Large intestine (tissue), 3 donors: ENCODE measurements around the gene AKAP13. TPM values are rescaled to one million over a fixed set of nuclear protein-coding genes. Genes with fewer than 3 reads are reported as not detected.
"Not testable (repeated sequence)": the region's sequence is repeated elsewhere in the genome, so short reads cannot be mapped to it uniquely, and the experiment has no call there.

ENCODE experiments used
- DNase-seq, 2 donors: peaks; one replicate each; pipeline versions ENCODE4 v3.0.0 to v3.0.0-alpha.2; 2013
- H3K27ac ChIP-seq: one replicate; pipeline ENCODE4 v1.5.1; 2013; ENCODE audit warnings: low read length
- H3K27me3 ChIP-seq: 2 replicates; pipeline ENCODE4 v1.6.1; 2013; ENCODE audit warnings: low read length; ENCODE audit not compliant: control insufficient read depth, insufficient read depth
- H3K36me3 ChIP-seq: 2 replicates; pipeline ENCODE4 v1.6.1; 2013; ENCODE audit warnings: low read length; ENCODE audit not compliant: control insufficient read depth, insufficient read depth
- H3K4me1 ChIP-seq: one replicate; pipeline ENCODE4 v1.6.1; 2013; ENCODE audit warnings: low read length; ENCODE audit not compliant: control insufficient read depth, insufficient read depth
- H3K4me3 ChIP-seq: one replicate; pipeline ENCODE4 v1.5.1; 2013; ENCODE audit warnings: low read length
- H3K9me3 ChIP-seq: one replicate; pipeline ENCODE4 v1.6.1; 2013; ENCODE audit warnings: mild to moderate bottlenecking, low read depth, low read length, moderate library complexity; ENCODE audit not compliant: control insufficient read depth
- WGBS: methylation state at CpG from one replicate; pipeline ENCODE4 v1.1.5; 2013; ENCODE audit warnings: low lambda C conversion rate; ENCODE audit not compliant: insufficient coverage; 5-methylcytosine and 5-hydroxymethylcytosine counted together
- polyA plus RNA-seq: library from polyadenylated mRNA; unstranded; fragments of 120-200 nt; gene quantifications from one replicate; pipeline ENCODE4 v1.2.1, GENCODE V29; 2013

AKAP13 gene
- polyA plus RNA-seq, 1 donor = 68.9 TPM

DNA sequence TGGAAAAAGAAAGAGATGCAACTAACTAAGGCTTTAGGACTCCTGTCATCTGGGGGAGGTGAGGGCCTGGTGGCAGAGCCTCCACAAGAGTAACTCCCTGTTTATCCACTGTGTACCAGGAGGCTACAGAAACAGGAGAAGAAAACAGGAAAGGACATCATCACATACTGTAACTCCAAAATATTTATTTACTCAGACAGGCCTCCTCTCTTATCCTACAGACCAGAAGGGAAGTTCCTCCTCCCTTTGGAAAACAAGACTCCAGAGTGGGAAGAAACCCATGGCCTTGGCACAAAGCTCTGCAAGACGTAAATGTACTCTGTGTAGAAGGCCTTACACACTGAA is 40.1 kb upstream of the AKAP13 start:
- Histone ChIP-seq H3K4me3 (no peak overlapping the region), H3K9me3 (no peaks in the 10 kb centered on the region), H3K27ac (no peak overlapping the region), H3K36me3 (no peaks in the 10 kb centered on the region), H3K27me3 (no peaks in the 10 kb centered on the region), H3K4me1 (peaks cover 18% of the 10 kb centered on the region)
- WGBS = no CpG with 5 or more reads among the region's 1 CpG
- DNase-seq = no peak

DNA sequence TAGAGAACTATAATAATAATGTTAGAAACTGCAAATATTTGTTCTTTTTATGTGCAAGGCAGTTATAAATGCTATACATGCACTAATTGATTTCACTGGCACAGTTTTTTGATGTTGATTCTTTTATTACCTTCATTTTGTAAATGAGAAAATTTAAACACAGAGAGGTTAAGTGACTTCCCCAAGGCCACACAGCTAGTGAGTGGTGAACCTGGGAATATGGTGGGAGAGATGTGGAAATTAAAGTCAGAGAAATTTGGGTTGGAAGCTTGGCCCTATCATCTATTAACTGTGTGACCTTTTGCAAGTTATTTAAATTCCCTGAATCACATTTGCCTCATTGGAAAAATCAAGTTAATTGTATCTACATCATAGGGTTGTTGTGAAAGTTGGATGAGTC is 39.6 kb upstream of the AKAP13 start:
- Histone ChIP-seq H3K4me1 (peaks cover 17% of the 10 kb centered on the region), H3K36me3 (no peaks in the 10 kb centered on the region), H3K4me3 (no peak overlapping the region)

DNA sequence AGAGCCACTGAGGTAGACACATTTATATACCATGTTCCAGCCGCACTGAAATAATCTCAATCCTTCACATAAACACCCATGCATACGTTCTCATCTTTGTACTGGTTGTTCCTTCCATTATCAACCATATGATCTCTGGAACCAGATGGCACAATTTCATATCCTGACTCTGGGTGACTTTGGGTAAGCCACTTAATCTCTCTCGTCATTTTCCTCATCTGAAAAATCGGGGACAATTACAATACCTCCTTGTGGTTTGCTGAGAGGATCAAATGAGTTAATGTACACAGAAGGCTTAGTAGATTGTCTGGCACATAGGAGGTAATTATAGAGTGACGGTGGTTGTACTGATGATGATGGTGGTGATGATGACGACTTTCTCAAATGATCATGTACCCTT is 38.2 kb upstream of the AKAP13 start:
- not testable (repeated sequence) for H3K9me3 ChIP-seq, DNase-seq, H3K36me3 ChIP-seq, H3K27me3 ChIP-seq, H3K27ac ChIP-seq, H3K4me3 ChIP-seq
- H3K4me1 ChIP-seq = peaks cover 20% of the 10 kb centered on the region
- no CpG with 5 or more reads among the region's 6 CpGs for WGBS

More for the DNA sequence above, 39.6 kb upstream of the AKAP13 start:
- H3K27ac ChIP-seq = no peak overlapping the region
- H3K27me3 ChIP-seq = no peaks in the 10 kb centered on the region
- no peak for DNase-seq
- no peaks in the 10 kb centered on the region for H3K9me3 ChIP-seq

DNA sequence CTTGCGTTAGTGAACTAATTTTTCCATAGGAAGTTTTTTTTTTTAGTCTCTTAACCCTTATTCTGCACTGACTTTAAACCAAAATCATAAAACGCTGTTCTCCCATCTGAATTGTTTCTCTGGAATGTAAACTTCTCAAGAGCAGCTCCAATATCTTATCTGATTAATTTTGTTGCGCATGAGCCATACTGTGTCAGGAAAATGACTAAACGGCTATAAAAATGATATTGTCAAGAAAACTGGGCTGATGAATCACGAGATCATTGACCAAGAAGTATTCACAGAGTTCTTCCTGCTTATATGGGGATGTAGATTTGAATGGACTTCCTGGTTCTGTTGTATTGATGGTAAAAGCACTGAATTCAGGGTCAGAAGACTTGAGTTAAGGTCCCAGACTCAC is 37.0 kb upstream of the AKAP13 start:
- not testable (repeated sequence) for H3K9me3 ChIP-seq, H3K4me3 ChIP-seq, H3K27me3 ChIP-seq, H3K36me3 ChIP-seq
- WGBS = 40% methylated on average over 1 of the region's 5 CpGs
- peak; percentile 62 to 82 for DNase-seq
- Histone ChIP-seq H3K4me1 (peaks cover 26% of the 10 kb centered on the region), H3K27ac (peak overlapping the region; percentile 36)

DNA sequence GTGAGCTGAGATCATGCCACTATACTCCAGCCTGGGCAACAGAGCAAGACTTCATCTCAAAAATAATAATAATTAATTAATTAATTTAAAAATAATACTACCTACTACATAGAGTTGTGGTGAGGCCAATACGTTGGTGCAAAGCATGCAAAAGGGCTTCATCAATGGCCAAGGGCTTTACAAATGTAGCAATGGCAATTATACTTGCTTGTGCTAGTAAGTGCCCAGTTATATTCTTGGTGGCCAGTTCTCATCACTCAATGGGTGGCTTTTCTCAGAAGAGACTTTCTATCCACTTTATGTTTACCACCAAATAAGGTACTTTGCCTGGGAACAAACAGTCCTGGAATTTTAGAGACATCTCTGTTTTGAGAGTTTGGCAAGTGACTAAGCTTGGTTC is 36.2 kb upstream of the AKAP13 start:
- not testable (repeated sequence) for H3K27me3 ChIP-seq, H3K4me3 ChIP-seq, H3K9me3 ChIP-seq, H3K36me3 ChIP-seq, H3K27ac ChIP-seq, DNase-seq
- H3K4me1 ChIP-seq = peaks cover 26% of the 10 kb centered on the region
- WGBS = no CpG with 5 or more reads among the region's 1 CpG

DNA sequence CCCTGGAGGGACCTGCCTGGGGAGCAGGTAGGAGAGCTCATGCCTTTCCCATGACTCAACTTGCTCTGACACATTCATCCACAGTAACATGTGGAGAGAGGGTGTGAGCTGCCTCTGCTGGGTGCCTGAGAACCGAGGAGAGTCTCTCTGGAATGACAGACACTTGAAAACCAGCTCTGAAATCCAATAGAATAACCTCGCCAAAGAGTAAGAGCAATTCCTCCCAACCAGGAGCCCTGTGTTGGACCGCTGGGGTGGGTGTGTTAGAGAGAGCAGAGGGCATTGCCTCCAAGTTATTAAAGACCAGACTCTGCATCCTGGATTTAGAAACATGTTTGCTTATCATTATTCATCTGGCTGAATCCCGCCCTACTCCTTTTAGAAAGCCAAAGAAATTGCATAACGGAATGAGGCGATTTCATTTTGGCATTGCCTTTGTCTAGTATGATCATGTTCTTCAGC is 35.7 kb upstream of the AKAP13 start:
- not testable (repeated sequence) for H3K4me3 ChIP-seq, H3K9me3 ChIP-seq, DNase-seq, H3K36me3 ChIP-seq, H3K27me3 ChIP-seq, H3K27ac ChIP-seq
- H3K4me1 ChIP-seq = peaks cover 22% of the 10 kb centered on the region
- 80% methylated on average over 1 of the region's 6 CpGs for WGBS

DNA sequence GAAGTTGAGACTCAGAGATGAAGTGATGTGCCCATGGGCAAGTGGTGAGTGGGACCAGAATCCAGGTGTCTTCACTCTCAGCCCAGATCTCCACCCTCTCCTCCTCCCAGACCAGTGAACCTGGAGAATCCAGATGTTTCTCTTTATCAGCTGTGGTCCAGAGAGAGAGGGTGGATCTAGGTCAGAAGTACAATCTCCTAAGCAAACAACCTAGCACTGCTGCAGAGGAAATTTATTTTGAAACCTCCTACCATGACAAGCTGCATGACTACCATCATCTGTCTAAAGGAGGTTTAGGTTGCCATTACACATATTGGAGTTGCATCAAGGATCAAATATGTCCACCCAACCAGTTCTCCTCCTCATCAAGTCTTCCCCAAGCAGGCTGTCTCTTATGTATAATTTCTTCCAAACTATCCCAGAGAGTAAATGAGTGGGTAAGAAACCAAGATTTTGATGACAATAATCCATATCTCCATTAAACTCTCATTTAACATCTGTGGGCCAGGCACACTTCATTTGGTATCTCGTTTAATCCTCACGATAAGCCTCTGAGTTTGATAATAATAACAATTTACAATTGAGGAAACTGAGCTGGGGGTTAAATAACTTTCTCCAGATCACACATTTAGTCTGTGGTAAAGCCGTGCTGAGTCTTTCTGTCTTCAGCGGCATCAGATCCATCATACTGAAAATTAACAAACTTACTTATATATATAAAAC is 35.0 kb upstream of the AKAP13 start:
- H3K9me3 ChIP-seq, H3K27ac ChIP-seq, H3K36me3 ChIP-seq, H3K4me3 ChIP-seq, H3K27me3 ChIP-seq: not testable (repeated sequence)
- H3K4me1 ChIP-seq = peaks cover 16% of the 10 kb centered on the region
- WGBS = no CpG with 5 or more reads among the region's 4 CpGs
- peak in 1 of 2 donors; percentile 28 for DNase-seq

DNA sequence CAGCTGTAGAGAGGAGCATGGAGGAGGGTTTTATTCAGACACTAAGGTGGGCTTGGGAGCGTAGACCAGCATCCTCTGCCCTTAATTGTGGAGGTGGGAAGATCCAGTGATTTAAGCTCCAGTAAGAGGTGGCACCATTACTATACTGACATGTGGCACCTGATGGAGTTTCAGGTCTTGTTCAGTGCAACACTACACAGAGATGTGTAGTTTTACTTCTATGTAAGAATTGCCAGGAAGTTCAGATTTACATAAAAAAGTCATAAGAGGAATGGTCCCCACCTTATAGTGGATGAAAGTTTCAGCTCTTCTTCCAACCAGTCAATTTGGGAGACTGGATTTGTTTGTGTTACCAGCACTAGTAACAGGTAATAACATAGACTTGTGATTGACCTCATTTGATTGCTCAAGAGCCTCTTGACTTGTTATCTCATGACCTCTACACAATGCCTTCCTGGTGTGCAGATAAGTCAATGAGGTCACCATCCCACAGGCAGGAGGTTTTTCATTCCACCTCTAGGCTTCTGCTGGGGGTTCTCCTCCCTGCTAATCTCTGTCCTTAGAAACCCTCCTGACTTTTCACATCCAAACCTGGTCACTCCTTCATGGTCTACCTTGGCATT is 33.8 kb upstream of the AKAP13 start:
- WGBS = no CpG with 5 or more reads among the region's 1 CpG
- H3K9me3 ChIP-seq, H3K36me3 ChIP-seq, H3K4me3 ChIP-seq, H3K27me3 ChIP-seq: not testable (repeated sequence)
- DNase-seq = peak; percentile 34 to 70
- Histone ChIP-seq H3K27ac (peak overlapping the region; percentile 12), H3K4me1 (peaks cover 15% of the 10 kb centered on the region)

DNA sequence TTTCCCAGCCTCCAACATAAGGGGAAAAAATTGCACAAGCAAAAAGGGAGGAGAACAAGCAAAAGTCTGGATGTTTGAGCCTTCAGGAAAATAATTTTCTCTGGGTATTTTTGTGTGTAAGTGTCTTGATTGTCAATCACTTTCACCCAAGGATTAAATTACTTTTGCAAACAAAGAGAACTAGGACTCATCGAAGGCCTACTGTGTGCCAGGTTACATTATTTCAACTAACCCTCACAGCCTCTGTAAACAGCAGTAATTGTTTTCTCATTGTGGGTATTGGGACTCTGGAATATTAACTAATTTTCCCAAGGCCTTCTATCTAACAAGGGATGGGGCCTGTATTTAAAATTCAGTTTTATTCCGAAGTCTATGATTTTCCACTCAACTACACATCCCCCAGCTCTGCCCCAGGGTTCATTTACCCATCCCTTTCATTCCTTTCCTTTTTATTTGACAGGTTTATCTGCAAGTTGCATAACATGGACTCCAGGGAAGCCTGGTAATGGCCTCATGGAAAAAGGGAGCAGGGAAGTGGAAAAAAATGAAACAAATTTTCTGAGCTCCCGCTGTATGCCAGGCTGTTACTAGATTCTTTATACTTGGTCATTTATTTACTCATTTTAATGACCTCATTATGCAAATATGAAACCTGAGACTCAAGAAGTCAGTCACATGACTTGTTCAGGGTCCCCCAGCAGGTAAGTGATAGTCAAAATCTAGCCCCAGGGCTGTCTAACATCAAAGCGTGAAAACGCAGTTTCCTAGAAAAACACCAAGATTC is 32.9 kb upstream of the AKAP13 start:
- not testable (repeated sequence) for H3K27ac ChIP-seq, H3K36me3 ChIP-seq, H3K4me3 ChIP-seq, H3K27me3 ChIP-seq, H3K9me3 ChIP-seq
- H3K4me1 ChIP-seq = peaks cover 15% of the 10 kb centered on the region
- peak; percentile 30 to 59 for DNase-seq
- no CpG with 5 or more reads among the region's 5 CpGs for WGBS

DNA sequence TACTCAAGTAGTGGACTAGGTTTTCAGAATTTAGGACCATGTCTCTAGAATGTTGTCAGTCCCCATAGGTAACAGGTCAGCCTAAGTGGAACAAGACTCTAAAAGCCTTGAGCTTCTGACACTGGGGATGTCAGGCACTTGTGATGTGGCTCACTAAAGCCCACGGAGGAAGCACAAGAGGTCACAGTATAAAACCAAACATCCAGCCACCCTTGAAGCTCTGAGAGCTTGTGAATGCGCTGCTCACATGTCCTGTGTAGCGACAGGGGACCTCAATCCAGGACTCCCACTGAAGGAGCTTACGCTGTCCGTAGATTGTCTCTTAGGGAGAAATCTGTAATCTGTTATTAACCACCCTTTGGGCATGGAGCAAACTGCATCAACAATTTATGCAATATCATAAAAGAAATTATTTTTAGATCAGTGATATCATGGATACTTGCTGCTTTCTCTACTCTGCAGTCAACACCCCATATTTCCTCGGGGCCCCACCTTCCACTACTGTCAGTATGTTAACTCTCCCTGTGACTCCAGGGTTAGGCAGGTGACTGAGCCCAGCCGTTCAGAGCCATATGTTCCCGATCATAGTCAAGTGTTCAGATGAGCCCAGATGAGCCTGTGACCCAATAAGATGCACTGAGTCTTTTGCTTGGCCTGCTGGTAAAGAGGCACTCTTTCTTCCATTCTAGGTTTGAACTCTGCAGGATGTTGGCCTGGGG is 32.2 kb upstream of the AKAP13 start:
- no CpG with 5 or more reads among the region's 8 CpGs for WGBS
- H3K4me1 ChIP-seq = peaks cover 15% of the 10 kb centered on the region
- not testable (repeated sequence) for DNase-seq, H3K9me3 ChIP-seq, H3K4me3 ChIP-seq, H3K27me3 ChIP-seq, H3K36me3 ChIP-seq, H3K27ac ChIP-seq
